NCI-H1048 (cell line): ENCODE data around the gene ABHD18.
"Not testable (repeated sequence)": the region's sequence is repeated elsewhere in the genome, so short reads cannot be mapped to it uniquely, and the experiment has no call there.

Experiments
- DNase-seq: peaks from one replicate; lab custom pipeline; 2025; lab: John Stamatoyannopoulos, UW

Gene ABHD18

GRCh38 chr4:127965062-127965802 lies at the start of gene ABHD18, which contains the start of gene MFSD8:
TSS of gene ABHD18 (plus strand) at chr4:127965406. CDS start at chr4:127982956, 17,550 bp downstream.
TSS of gene MFSD8 (minus strand) at chr4:127965173. CDS start at chr4:127965133, 40 bp downstream.
- DNase-seq = peak; percentile 98

GRCh38 chr4:127916512-127916911 lies 48.7 kb upstream of the ABHD18 start:
- no peak for DNase-seq

- no peak for DNase-seq
Measured at GRCh38 chr4:127917151-127917550, 48.1 kb upstream of the ABHD18 start.

- no peak for DNase-seq
Measured at GRCh38 chr4:127920521-127920920, 44.7 kb upstream of the ABHD18 start.

- DNase-seq = no peak
Measured at GRCh38 chr4:127922226-127922625, 43.0 kb upstream of the ABHD18 start.

- not testable (repeated sequence) for DNase-seq
Measured at GRCh38 chr4:127925720-127926119, 39.5 kb upstream of the ABHD18 start.

GRCh38 chr4:127930175-127930574 lies 35.0 kb upstream of the ABHD18 start:
- no peak for DNase-seq

- not testable (repeated sequence) for DNase-seq
Measured at GRCh38 chr4:127931836-127932235, 33.4 kb upstream of the ABHD18 start.

- no peak for DNase-seq
Measured at GRCh38 chr4:127936974-127937373, 28.2 kb upstream of the ABHD18 start.

- DNase-seq = no peak
Measured at GRCh38 chr4:127957105-127957504, 8.1 kb upstream of the ABHD18 start.

GRCh38 chr4:127959794-127960193 lies 5.4 kb upstream of the ABHD18 start:
- no peak for DNase-seq

- not testable (repeated sequence) for DNase-seq
Measured at GRCh38 chr4:127963633-127964398, 1.4 kb upstream of the ABHD18 start.

GRCh38 chr4:127964426-127965061 lies 662 bp upstream of the ABHD18 start:
- not testable (repeated sequence) for DNase-seq

GRCh38 chr4:127965803-127966175 lies 583 bp downstream of the ABHD18 start:
- DNase-seq = peak; percentile 63

- DNase-seq = no peak
Measured at GRCh38 chr4:127967141-127967775, 2.1 kb downstream of the ABHD18 start.

GRCh38 chr4:127968586-127968985 lies 3.4 kb downstream of the ABHD18 start:
- DNase-seq = no peak

- not testable (repeated sequence) for DNase-seq
Measured at GRCh38 chr4:127970925-127971324, 5.7 kb downstream of the ABHD18 start.

GRCh38 chr4:127975121-127975770 lies 10.0 kb downstream of the ABHD18 start:
- no peak for DNase-seq

GRCh38 chr4:127978930-127979329 lies 13.7 kb downstream of the ABHD18 start:
- no peak for DNase-seq

- DNase-seq = no peak
Measured at GRCh38 chr4:127982445-127982844, 17.2 kb downstream of the ABHD18 start.

- no peak for DNase-seq
Measured at GRCh38 chr4:127985989-127986388, 20.8 kb downstream of the ABHD18 start.

- no peak for DNase-seq
Measured at GRCh38 chr4:127988638-127989037, 23.4 kb downstream of the ABHD18 start.
